Lower lobe of right lung (tissue), 2 donors: ENCODE data around the gene NANOS2. TPM values are rescaled to one million over a fixed set of nuclear protein-coding genes. Genes with fewer than 3 reads are reported as not detected.
A peak's percentile ranks its signal among the peaks of the same experiment; 100 is the strongest.

Experiments used
- ATAC-seq, 2 donors: fragments of 200-7000 bp; cut with Tn5 transposase; one replicate each; pipeline ENCODE4 v1.9.1; 2020 to 2022; ENCODE audit warnings: mild to moderate bottlenecking in 2 of 2, moderate library complexity in 2 of 2
- DNase-seq: peaks from one replicate; pipeline ENCODE4 v3.0.0-alpha.2; 2020
- H3K27ac ChIP-seq: fragments of 200-600 bp; one replicate; pipeline ENCODE4 v1.8.0; 2022
- H3K27me3 ChIP-seq: fragments of 200-600 bp; one replicate; pipeline ENCODE4 v1.8.0; 2022; ENCODE audit warnings: low read depth
- H3K36me3 ChIP-seq: fragments of 200-600 bp; one replicate; pipeline ENCODE4 v1.8.0; 2022; ENCODE audit warnings: mild to moderate bottlenecking
- H3K4me1 ChIP-seq: fragments of 200-600 bp; one replicate; pipeline ENCODE4 v1.8.0; 2022
- H3K4me3 ChIP-seq: fragments of 200-600 bp; one replicate; pipeline ENCODE4 v1.8.0; 2022; ENCODE audit warnings: mild to moderate bottlenecking
- H3K9me3 ChIP-seq: fragments of 200-600 bp; one replicate; pipeline ENCODE4 v1.8.0; 2022
- intact Hi-C: fragments of 100-400 bp; cut with DNase I; formaldehyde crosslinking; loops from one replicate; pipeline ENCODE4 v1.11.0; 2022
- total RNA-seq: library from RNA; stranded (reverse); fragmentation: NEBNext Ultra II Directional; extraction: Animal tissue kit (Norgen Biotek cat#: 25700); gene quantifications from one replicate; pipeline ENCODE4 v1.2.1, GENCODE V29; 2021
- TF ChIP-seq, protein P1 (sequence below): fragments of 200-600 bp; IDR thresholded peaks from one replicate; pipeline ENCODE4 v1.8.0; 2022; ENCODE audit warnings: antibody characterized with exemption, mild to moderate bottlenecking
- donor health status: DM: no; HTN: yes; CAD: no; lungs with severe emphysema.

Gene NANOS2
- total RNA-seq, 1 donor from 2014 or later: not detected

DNA sequence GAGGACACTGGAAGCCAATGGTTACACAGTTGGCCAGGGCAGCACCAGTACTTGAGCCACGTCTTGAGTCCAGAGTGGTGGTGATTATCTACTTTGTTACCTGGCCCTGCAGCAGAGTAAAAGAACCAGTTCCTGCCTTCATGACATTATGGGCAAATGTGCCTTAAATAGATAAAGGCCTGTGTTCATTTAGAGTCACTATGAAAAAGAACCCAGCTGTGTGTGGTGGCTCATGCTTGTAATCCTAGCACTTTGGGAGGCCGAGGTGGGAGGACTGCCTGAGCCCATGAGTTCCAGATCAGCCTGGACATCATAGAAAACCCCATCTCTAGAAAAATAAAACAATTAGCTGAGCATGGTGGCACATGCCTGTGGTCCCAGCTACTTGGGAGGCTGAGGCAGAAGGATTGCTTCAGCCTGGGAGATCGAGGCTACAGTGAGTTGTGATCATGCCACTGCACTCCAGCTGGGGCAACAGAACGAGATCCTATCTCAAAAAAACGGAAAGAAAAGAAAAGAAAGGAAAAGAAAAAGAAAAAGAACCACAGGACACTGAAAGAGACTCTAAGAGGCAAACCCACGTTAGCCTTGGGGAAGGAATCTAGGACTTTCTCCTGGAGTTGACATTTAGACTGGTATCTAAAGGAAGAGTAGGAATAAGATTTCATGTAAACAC is 25.2 kb downstream of the NANOS2 start:
- H3K27me3 ChIP-seq: no peaks in the 10 kb centered on the region
- intact Hi-C loops: no loop called here
- H3K36me3 ChIP-seq: peaks cover 7% of the 10 kb centered on the region
- no peaks in the 10 kb centered on the region for H3K9me3 ChIP-seq
- TF ChIP-seq, protein P1, sequence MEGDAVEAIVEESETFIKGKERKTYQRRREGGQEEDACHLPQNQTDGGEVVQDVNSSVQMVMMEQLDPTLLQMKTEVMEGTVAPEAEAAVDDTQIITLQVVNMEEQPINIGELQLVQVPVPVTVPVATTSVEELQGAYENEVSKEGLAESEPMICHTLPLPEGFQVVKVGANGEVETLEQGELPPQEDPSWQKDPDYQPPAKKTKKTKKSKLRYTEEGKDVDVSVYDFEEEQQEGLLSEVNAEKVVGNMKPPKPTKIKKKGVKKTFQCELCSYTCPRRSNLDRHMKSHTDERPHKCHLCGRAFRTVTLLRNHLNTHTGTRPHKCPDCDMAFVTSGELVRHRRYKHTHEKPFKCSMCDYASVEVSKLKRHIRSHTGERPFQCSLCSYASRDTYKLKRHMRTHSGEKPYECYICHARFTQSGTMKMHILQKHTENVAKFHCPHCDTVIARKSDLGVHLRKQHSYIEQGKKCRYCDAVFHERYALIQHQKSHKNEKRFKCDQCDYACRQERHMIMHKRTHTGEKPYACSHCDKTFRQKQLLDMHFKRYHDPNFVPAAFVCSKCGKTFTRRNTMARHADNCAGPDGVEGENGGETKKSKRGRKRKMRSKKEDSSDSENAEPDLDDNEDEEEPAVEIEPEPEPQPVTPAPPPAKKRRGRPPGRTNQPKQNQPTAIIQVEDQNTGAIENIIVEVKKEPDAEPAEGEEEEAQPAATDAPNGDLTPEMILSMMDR: no peak
- DNase-seq (no peak), ATAC-seq (no peak)
- H3K4me3 ChIP-seq: no peak overlapping the region
- H3K4me1 ChIP-seq: peaks cover 22% of the 10 kb centered on the region
- H3K27ac ChIP-seq: no peak overlapping the region

DNA sequence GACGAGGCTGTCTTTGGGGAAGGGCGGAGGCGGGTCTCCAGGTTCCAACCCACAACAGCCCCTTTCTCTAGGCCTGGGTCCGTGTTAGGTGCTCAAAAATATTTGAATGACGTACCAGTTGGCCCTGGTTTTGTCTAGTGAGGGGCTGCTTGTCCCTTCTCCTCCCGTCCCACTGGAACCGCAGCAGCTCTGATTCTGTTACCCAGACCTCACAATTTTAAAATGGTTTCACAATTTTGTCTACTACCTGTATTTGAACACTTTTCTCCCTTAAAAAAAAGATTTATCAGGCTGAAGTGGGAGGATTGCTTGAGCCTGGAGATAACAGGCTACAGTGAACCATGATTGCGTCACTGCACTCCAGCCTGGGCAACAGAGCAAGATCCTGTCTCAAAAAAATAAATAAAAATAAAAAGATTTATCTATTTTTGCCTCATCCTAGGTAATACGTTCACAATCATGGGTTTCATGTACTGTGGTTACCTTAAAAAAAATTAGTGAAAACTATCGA is 27.3 kb downstream of the NANOS2 start:
- TF ChIP-seq, protein P1: no peak
- Histone ChIP-seq H3K9me3 (no peaks in the 10 kb centered on the region), H3K27me3 (no peaks in the 10 kb centered on the region), H3K27ac (peak overlapping the region; percentile 90), H3K4me3 (peak overlapping the region; percentile 92), H3K36me3 (peaks cover 10% of the 10 kb centered on the region), H3K4me1 (peaks cover 43% of the 10 kb centered on the region)
- intact Hi-C loops: no loop called here
- no peak for DNase-seq
- ATAC-seq: no peak

DNA sequence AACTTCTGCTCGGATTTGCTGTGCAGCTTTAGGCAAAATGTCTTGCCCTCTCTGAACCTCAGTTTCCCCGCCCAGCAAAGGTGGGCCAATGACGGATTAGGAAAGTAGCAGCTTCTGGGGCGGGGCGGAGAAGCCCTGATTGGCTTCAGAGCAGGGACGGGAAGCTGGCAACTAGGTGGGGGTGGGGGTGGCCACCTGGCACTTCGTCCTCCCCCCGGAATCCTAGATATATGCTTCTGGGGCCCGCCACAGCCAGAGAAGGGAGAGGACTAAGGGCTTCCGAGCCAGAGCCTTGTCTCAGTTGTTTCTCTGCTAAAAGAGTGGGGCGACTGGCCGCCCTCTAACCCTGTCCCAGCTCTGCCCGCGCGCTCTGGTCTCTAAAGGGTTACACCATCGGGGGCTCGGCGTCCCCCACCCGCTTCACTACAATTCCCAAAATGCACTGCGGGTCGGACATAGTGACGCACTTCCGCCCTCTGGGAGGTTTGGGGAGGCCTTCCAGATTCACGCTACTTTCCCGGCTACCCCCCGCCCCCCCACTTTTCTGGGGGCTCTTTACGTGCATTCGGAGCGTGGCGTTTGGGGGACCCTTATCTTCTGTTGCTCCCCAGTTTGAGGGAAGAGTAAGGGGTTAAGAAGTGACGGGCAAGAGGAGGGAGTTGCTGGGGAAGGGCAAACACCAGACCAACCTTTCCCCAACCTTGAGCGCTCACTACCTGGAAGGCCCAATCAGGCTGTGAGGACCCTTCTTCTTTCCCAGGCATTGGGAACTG is 28.0 kb downstream of the NANOS2 start:
- ATAC-seq (peak; percentile 90 to 92), DNase-seq (peak; percentile 91)
- Histone ChIP-seq H3K9me3 (no peaks in the 10 kb centered on the region), H3K4me1 (peaks cover 47% of the 10 kb centered on the region), H3K36me3 (peaks cover 10% of the 10 kb centered on the region), H3K27ac (peak overlapping the region; percentile 90), H3K27me3 (no peaks in the 10 kb centered on the region), H3K4me3 (peak overlapping the region; percentile 92)
- TF ChIP-seq, protein P1: no peak
- intact Hi-C loops: no loop called here

DNA sequence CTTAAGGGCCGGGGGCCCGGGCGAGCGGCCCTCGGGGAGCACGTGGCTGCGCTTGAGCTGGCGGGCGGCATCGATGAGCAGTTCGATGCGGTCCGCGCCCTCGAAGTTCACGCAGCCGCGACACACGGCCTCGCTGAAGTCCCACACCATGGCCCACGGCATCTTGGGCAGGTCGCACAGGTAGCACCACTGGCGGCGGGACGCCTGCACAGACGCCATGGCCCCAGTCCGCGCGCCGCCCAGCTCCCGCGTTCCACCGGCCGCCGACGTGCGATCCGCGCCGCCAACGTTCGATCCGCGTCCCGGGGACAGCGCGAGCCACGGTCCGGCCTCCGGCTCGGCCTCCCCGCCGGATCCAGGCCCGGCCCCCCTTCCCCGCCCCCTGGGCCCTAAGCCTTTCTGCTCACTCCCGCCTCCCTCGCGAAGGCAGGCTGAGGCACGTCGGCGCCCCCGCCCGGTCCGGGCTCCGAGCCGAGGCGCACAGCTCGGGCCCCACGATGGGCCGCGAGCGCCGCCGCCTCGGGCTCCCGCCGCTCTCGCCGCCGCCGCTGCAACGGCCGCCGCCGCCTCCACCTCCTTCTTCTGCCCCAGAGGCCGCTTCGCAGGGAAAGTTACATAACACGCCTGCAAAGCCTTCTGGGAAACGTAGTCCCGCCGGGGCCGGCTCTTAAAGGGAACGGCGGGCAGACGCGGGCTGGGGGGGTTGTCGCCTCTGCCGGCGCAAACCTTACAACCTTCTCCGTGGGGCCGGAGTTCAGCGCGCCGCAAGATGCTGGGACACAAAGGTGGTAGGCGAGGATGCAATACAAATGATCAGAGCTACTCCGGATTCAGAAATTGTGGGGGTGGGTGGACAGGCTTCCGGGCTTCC is 28.8 kb downstream of the NANOS2 start, which contains the start of gene IRF2BP1:
TSS of gene IRF2BP1 (minus strand) at position 586 of the 871 bp plus-strand sequence. CDS start at position 219, 367 bp downstream.
- peaks cover 10% of the 10 kb centered on the region for H3K36me3 ChIP-seq
- peak within 1 kb of the TSS; percentile 92 for H3K4me3 ChIP-seq

More for the DNA sequence above, 28.8 kb downstream of the NANOS2 start, which contains the start of gene IRF2BP1:
- intact Hi-C loops: no loop called here
- TF ChIP-seq, protein P1: no peak
- DNase-seq (peak; percentile 97), ATAC-seq (peak; percentile 85 to 89)
- Histone ChIP-seq H3K27ac (peak within 1 kb of the TSS; percentile 90), H3K4me1 (peaks cover 47% of the 10 kb centered on the region), H3K27me3 (no peaks in the 10 kb centered on the region), H3K9me3 (no peaks in the 10 kb centered on the region)
